ENCODE measurements around the gene SZT2.

SZT2 gene

GRCh38 chr1:43425045-43425444, 35.3 kb downstream of the SZT2 start:
- Histone ChIP-seq H3K4me3 (ENCODE audit: insufficient read depth, low read length, poor library complexity, severe bottlenecking) (no peak overlapping the region), H3K27me3 (ENCODE audit: low read length) (no peaks in the 10 kb centered on the region), H3K4me2 (ENCODE audit: low read depth, low read length, poor library complexity, severe bottlenecking) (no peak overlapping the region), H4K20me1 (ENCODE audit: low read depth, low read length) (no peaks in the 10 kb centered on the region), H3K36me3 (ENCODE audit: low read length) (no peaks in the 10 kb centered on the region), H3K27ac (ENCODE audit: low read depth, low read length) (no peak overlapping the region), H3K9me3 (ENCODE audit: insufficient read depth, low read length) (no peaks in the 10 kb centered on the region), H3K9ac (ENCODE audit: low read length) (no peak overlapping the region), H3K79me2 (ENCODE audit: insufficient read depth, low read length) (no peaks in the 10 kb centered on the region), H3F3A (ENCODE audit: insufficient read depth) (no peaks in the 10 kb centered on the region), H3K9me2 (replicated peaks; ENCODE audit: insufficient read depth, low read length) (no peaks in the 10 kb centered on the region), H2AFZ (ENCODE audit: low read depth, low read length, severe bottlenecking) (no peak overlapping the region)
- no peak for TF ChIP-seq EZH2phosphoT487 (conservative IDR thresholded peaks at IDR 0.05; ENCODE audit: low read length)
- TF ChIP-seq, protein P1, sequence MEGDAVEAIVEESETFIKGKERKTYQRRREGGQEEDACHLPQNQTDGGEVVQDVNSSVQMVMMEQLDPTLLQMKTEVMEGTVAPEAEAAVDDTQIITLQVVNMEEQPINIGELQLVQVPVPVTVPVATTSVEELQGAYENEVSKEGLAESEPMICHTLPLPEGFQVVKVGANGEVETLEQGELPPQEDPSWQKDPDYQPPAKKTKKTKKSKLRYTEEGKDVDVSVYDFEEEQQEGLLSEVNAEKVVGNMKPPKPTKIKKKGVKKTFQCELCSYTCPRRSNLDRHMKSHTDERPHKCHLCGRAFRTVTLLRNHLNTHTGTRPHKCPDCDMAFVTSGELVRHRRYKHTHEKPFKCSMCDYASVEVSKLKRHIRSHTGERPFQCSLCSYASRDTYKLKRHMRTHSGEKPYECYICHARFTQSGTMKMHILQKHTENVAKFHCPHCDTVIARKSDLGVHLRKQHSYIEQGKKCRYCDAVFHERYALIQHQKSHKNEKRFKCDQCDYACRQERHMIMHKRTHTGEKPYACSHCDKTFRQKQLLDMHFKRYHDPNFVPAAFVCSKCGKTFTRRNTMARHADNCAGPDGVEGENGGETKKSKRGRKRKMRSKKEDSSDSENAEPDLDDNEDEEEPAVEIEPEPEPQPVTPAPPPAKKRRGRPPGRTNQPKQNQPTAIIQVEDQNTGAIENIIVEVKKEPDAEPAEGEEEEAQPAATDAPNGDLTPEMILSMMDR (IDR thresholded peaks at IDR 0.05; ENCODE audit: insufficient read depth, low read length, poor library complexity, severe bottlenecking), result no peak

DNA sequence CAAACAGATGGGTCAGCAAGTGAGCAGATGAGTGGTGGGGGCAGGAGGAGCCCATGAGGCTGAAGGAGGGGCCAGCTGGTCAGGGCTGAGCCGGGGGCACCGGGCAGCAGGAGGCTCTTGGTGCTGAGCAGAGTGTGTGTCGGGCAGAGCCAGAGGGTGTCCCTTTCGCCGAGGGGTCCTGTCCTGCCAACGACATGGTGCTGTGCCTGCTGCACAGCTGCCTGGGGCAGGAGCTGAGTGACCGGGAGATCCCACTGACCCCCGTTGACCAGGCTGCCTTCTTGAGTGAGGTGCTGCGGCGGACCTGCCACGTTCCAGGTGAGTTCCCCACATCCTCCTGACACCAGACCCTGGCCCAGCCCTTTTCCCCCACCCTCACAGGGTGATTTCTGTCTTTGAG, 36.5 kb downstream of the SZT2 start:
- Histone ChIP-seq H3K9me3 (ENCODE audit: insufficient read depth, low read length) (no peaks in the 10 kb centered on the region), H3K9ac (ENCODE audit: low read length) (no peak overlapping the region), H3K4me3 (ENCODE audit: insufficient read depth, low read length, poor library complexity, severe bottlenecking) (no peak overlapping the region), H3K4me2 (ENCODE audit: low read depth, low read length, poor library complexity, severe bottlenecking) (no peak overlapping the region), H3K79me2 (ENCODE audit: insufficient read depth, low read length) (no peaks in the 10 kb centered on the region), H4K20me1 (ENCODE audit: low read depth, low read length) (no peaks in the 10 kb centered on the region), H3F3A (ENCODE audit: insufficient read depth) (no peaks in the 10 kb centered on the region), H3K27ac (ENCODE audit: low read depth, low read length) (no peak overlapping the region), H3K27me3 (ENCODE audit: low read length) (no peaks in the 10 kb centered on the region), H3K36me3 (ENCODE audit: low read length) (no peaks in the 10 kb centered on the region), H2AFZ (ENCODE audit: low read depth, low read length, severe bottlenecking) (no peak overlapping the region), H3K9me2 (replicated peaks; ENCODE audit: insufficient read depth, low read length) (no peaks in the 10 kb centered on the region)
- TF ChIP-seq, protein P1 (IDR thresholded peaks at IDR 0.05; ENCODE audit: insufficient read depth, low read length, poor library complexity, severe bottlenecking), result no peak
- no peak for TF ChIP-seq EZH2phosphoT487 (conservative IDR thresholded peaks at IDR 0.05; ENCODE audit: low read length)

DNA sequence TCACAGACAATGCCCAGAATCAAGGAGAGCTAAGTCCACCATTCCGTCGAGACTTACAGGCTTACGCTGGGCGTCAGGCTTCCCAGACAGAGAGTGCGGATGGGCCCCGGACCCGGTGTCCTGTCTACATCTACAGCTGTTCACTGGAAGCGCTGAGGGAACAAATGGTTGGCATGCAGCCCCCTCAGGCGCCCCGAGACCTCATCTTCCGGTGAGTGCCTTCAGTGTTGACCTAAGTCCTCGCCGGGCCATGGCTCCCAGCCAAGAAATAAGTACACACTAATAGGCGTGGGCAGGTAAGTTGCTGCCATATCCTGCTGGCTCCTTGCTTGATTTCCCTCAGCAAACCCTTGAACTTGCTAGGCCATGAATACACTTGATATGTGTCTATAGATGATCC, 37.8 kb downstream of the SZT2 start:
- no peaks in the 10 kb centered on the region for H3K9me3 ChIP-seq (ENCODE audit: insufficient read depth, low read length)
- H3K27me3 ChIP-seq (ENCODE audit: low read length), result no peaks in the 10 kb centered on the region
- H3K4me3 ChIP-seq (ENCODE audit: insufficient read depth, low read length, poor library complexity, severe bottlenecking), result no peak overlapping the region
- H3F3A ChIP-seq (ENCODE audit: insufficient read depth), result no peaks in the 10 kb centered on the region
- H3K4me2 ChIP-seq (ENCODE audit: low read depth, low read length, poor library complexity, severe bottlenecking), result no peak overlapping the region
- no peaks in the 10 kb centered on the region for H3K9me2 ChIP-seq (replicated peaks; ENCODE audit: insufficient read depth, low read length)
- no peaks in the 10 kb centered on the region for H3K79me2 ChIP-seq (ENCODE audit: insufficient read depth, low read length)
- no peaks in the 10 kb centered on the region for H3K36me3 ChIP-seq (ENCODE audit: low read length)
- H2AFZ ChIP-seq (ENCODE audit: low read depth, low read length, severe bottlenecking), result no peak overlapping the region
- no peak overlapping the region for H3K9ac ChIP-seq (ENCODE audit: low read length)
- H4K20me1 ChIP-seq (ENCODE audit: low read depth, low read length), result no peaks in the 10 kb centered on the region
- no peak overlapping the region for H3K27ac ChIP-seq (ENCODE audit: low read depth, low read length)
- TF ChIP-seq EZH2phosphoT487 (conservative IDR thresholded peaks at IDR 0.05; ENCODE audit: low read length), result no peak
- TF ChIP-seq, protein P1 (IDR thresholded peaks at IDR 0.05; ENCODE audit: insufficient read depth, low read length, poor library complexity, severe bottlenecking), result no peak

All from SU-DHL-6 (cell line).